Ramos (cell line): Measurements from ENCODE around the gene SLC9A5.

Experiments used
- in situ Hi-C: fragments of 300-500 bp; cut with MboI; formaldehyde crosslinking; loops from one replicate; pipeline ENCODE4 v1.14.3; 2022; ENCODE audit warnings: low sequenced_read_pairs; ENCODE audit not compliant: unreplicated experiment

The SLC9A5 gene

GRCh38 chr16:67212766-67213165, 36.0 kb upstream of the SLC9A5 start:
- in situ Hi-C loops: no loop called here

DNA sequence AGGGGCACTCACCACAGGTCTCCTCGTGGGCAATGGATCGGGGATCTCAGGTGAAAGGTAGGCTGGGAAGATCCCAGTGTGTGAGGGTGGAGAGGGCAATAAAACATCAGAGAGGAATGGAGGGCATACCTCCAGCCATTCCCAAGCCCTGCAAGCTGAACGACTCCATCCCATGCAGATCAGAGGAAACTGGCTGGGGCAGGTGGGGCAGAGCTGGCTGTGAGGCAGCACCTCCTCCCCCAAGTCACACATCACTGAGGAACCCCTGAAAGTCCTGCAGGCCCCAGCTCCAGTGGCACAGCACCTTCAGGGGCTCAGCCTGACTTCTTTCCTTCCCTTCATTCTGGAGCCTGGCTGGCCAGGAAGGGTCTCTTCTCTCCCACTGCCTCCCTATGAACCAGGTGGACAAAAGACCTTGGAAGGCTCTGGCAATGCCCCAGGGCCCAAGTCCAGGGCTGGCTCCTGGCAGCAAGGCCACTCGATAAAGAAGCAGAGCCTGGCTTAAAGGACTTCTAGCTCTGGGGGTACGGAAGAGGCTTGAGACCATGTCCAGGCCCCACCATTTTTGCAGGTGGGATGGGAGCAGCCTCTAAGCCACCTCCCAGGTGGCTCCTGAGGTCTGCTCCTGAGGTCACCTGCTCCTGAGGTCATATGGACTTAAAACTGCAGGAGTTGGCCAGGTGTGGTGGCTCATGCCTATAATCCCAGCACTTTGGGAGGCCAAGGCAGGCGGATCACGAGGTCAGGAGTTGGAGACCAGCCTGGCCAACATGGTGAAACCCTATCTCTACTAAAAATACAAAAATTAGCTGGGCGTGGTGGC, 35.4 kb upstream of the SLC9A5 start:
- in situ Hi-C loops: no loop called here

GRCh38 chr16:67215706-67216105, 33.1 kb upstream of the SLC9A5 start:
- in situ Hi-C loops: no loop called here

GRCh38 chr16:67216612-67217490, 31.9 kb upstream of the SLC9A5 start:
- in situ Hi-C loops: no loop called here

GRCh38 chr16:67223992-67224391, 24.8 kb upstream of the SLC9A5 start:
- in situ Hi-C loops: no loop called here

DNA sequence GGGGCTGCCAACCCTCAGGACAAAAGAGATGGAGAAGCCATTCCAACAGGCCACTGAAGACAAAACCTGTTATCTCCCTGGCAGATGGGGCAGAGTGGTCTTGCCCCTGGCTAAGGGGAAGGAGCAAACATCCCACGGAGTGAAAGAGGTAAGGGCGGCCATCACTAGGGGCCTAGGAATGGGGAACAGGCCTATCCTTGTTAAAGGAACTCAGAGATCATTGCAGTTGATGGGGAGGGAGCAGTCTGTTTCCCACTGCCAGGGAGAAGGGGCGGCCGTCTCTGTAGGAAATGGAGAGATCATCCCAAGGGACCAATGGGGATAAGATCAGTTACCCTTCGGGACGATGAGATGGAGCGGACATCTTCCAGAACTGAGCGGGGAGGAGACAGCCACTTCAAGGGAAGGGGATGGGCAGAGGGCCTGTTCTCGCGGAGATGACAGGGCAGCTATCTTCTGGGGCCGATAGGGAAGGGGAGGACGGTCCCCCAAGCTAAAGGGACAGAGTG, 22.4 kb upstream of the SLC9A5 start:
- in situ Hi-C loops: no loop called here

GRCh38 chr16:67226804-67227566, 21.8 kb upstream of the SLC9A5 start, which contains the start of gene TMEM208:
Gene TMEM208, plus strand, starts transcription at chr16:67227130. Its CDS starts 89 bp downstream, at chr16:67227219.
- in situ Hi-C loops: no loop called here

DNA sequence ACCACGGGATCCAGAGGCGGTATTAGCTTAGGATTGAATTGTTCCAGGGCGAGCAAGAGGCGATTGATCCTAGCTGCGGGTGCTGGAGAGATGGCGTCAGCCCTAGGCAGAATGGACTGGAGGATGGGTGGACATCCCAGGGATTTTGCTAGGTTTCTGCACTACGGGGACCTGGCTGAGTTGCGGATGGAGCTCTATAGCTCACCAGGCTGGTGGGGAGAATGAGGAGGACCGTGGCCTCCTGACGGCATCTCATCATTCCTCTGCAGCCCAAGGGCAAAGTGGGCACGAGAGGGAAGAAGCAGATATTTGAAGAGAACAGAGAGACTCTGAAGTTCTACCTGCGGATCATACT, 21.2 kb upstream of the SLC9A5 start:
- in situ Hi-C loops: no loop called here

DNA sequence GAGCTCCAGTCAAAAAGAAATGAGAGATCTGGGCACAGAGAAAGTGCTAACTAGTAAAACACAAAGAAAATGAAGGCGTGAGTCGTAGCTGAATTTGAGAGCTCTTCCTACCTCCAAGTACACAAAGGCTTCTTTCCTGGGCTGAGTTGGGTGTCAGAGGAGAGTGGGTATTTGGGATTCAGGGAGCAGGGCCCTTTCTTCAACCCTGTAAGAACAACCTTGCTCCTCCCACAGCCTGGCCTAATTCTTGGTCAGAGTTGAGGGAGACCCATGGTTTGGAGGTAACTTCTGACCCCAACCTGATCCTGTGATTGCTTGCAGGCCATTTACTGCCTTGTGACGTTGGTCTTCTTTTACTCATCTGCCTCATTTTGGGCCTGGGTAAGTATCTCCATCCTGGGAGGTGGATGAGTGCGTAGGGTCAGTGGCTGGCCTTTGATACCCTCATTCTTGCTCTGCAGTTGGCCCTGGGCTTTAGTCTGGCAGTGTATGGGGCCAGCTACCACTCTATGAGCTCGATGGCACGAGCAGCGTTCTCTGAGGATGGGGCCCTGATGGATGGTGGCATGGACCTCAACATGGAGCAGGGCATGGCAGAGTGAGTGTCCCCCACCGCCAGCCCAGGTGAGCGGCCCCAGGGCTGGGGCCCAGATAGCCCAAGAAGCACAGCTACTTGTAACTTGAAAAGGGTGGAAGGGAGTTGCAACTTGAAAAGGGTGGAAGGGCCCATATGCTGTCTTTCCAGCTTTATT, 20.6 kb upstream of the SLC9A5 start:
- in situ Hi-C loops: no loop called here

DNA sequence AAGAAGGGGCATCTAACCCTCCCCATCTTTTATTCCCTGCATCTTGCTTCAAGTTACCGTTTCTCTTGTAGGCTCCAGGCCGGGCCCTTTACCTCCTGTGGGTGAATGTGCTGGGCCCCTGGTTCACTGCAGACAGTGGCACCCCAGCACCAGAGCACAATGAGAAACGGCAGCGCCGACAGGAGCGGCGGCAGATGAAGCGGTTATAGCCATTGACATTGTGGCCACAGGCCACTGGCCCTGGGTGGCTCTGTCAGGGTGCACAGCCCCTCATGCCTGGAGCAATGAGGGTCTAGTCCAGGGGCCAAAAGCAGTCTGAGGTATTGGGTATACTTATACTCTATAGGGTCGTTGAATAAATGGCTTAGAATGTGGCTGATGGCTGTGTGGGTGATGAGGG, 19.9 kb upstream of the SLC9A5 start:
- in situ Hi-C loops: no loop called here

DNA sequence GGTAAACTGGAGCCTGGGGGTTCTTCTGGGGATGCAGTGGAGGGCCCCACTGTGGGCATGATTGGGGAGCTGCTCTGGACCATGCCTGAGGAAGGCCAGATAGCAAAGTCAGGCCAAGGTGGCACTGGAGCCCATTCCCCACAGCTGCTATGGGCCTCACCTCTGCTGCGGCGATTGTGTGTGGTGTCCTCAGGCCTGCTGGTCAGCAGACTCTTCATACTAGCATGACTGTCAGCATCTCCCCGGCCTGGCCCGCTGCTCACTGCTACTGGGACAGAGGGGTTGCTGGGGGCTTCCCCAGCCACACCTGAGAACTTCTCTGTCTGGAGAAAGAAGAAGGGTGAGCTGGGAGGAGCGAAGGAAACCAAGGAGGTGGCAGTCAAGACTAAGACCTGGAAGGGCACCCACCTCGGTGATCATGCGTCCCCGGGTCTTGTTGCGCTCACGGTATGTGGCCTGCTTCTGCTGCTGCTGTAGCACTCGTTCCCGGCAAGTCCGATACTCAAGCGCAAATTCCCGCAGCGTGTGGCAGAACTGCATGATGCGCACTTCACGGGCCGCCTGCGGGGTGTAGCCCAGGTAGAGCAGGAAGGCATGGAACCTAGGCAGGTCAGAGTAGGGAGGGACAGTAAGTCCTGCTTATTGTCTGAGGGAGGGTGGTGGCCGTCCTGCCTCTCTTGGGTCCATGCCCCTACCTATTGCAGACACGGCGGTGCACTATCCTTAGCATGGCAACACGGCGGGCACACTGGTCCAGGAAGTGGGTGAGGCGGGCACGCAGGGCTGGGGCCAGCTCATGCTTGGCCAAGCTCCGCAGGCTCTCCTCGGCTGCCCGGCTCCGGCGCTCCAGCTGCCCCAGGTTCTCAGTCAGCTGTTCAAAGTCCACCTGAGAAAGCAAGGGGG, 18.6 kb upstream of the SLC9A5 start:
- in situ Hi-C loops: no loop called here

DNA sequence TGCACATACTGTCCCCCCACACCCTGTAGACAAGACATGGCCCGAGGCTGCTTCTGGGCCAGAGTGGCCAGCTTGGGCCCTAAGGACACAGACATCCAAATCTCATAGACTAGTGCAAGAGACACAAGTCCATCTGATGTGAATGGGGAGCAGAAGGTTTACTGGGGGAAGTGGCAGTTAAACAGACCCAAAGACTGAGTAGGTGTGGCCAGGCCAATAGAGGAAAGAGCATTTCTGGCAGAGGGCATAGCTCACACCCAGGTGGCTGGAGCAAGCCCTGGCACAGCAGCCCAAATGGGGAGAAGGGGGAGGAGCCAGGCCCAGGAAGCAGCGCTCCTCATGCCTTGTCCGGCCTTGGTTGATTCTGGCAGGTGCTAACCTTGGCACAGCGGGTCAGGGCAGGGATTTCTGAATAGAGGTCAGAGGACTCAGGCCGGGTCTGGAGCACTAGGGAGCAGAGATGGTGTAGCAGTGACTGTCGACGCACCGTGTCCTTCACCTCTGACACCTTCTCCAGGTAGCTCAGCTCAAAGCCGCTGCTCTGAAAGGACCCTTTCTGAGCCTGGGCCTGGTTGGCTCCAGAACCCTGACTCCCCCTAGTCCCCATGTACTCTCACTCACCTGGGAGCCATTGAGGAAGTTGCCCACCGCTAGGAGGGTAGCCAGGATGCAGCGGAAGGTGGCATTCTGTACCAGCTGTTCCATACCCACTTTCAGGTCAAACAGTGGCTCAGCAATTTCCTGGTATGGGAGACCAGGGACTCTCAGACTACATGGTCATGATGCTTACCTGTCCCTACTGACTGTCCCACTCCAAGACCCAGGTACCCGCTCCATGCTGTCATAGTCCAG, 17.7 kb upstream of the SLC9A5 start:
- in situ Hi-C loops: no loop called here

- in situ Hi-C loops: no loop called here
These were observed 15.2 kb upstream of the SLC9A5 start for GRCh38 chr16:67233596-67233995.

DNA sequence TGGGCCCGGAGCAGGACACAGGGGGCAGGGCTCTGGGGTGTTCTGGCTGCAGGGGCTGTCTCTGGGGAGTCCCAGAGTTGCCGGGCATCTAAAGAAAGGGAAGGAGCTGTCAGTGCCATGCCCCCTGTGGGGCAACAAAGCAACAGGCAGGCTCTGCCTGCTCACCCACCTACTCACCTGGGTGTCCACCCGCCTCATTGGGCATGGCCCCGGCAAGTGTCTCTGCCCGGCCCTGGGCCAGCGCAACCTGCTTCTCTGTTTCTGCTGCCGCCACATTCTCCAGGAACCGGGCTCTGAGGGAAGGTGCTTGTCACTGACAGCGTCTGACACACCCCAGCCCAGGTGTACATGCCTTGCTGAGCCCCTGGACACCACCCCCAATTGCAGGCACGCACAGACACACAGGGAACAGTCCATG, 14.6 kb upstream of the SLC9A5 start:
- in situ Hi-C loops: no loop called here

DNA sequence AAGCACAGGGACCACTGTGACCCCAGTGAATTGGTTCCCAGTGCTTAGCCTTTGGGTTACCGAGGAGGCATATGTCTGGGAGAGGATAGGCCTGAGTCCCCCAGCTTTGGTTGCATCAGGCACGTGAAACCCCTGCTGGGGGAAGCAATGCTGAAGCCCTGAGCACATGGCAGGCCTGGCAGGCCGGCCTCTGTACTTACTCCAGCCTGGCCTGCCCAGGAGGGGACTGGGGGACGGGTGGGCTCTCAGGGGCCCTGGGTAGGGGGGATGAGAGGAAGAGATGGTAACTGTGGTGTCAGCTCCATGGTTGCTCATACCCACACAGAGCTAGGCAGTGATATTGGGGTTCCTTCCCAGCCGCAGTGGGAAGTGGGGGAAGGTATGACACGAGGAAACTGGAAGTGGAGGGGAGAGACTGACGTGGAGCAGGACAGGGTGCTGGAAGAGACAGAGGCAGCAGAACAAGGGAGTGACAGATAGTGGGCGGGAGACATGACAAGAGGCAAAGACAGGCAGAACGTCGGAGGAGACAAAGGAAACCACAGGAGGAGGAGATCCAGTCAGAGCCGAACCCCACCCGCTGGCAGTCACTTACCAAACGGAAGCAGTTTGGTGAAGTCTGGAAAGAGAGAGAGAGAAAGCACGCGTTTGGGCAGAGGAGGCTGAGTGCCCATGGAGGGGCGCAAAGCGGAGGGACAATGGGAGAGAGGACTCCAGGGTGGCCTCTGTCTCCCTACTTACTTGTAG, 12.8 kb upstream of the SLC9A5 start:
- in situ Hi-C loops: no loop called here

- in situ Hi-C loops: no loop called here
These were observed 12.0 kb upstream of the SLC9A5 start for GRCh38 chr16:67236563-67237395.
